Astrocyte of the spinal cord (primary cell): ENCODE data around the gene STUB1.

ENCODE experiments used
- DNase-seq: peaks from one replicate; pipeline ENCODE4 v3.0.0; 2011; ENCODE audit warnings: low read depth, low spot score
- H3K4me3 ChIP-seq: 2 replicates; pipeline ENCODE4 v1.5.1; 2011; ENCODE audit warnings: low read depth, mild to moderate bottlenecking, low read length, moderate library complexity
- in situ Hi-C: cut with HindIII; loops from 2 replicates; pipeline ENCODE4 v1.10.0; 2017; ENCODE audit warnings: low sequenced_read_pairs
- TF ChIP-seq, protein P1 (sequence below): IDR thresholded peaks from 2 replicates; pipeline ENCODE4 v1.5.1; 2012; ENCODE audit warnings: low read depth, mild to moderate bottlenecking, low read length, inconsistent platforms

Gene STUB1

GRCh38 chr16:729768-730665 lies 49.8 kb downstream of the STUB1 start:
- H3K4me3 ChIP-seq = no peak overlapping the region
- TF ChIP-seq, protein P1, sequence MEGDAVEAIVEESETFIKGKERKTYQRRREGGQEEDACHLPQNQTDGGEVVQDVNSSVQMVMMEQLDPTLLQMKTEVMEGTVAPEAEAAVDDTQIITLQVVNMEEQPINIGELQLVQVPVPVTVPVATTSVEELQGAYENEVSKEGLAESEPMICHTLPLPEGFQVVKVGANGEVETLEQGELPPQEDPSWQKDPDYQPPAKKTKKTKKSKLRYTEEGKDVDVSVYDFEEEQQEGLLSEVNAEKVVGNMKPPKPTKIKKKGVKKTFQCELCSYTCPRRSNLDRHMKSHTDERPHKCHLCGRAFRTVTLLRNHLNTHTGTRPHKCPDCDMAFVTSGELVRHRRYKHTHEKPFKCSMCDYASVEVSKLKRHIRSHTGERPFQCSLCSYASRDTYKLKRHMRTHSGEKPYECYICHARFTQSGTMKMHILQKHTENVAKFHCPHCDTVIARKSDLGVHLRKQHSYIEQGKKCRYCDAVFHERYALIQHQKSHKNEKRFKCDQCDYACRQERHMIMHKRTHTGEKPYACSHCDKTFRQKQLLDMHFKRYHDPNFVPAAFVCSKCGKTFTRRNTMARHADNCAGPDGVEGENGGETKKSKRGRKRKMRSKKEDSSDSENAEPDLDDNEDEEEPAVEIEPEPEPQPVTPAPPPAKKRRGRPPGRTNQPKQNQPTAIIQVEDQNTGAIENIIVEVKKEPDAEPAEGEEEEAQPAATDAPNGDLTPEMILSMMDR = no peak
- in situ Hi-C loops = no loop called here
- no peak for DNase-seq

- H3K4me3 ChIP-seq = no peak overlapping the region
- in situ Hi-C loops = no loop called here
- DNase-seq = no peak
- TF ChIP-seq, protein P1 = no peak
These were observed 50.7 kb downstream of the STUB1 start for GRCh38 chr16:730666-731509.

GRCh38 chr16:732332-732731 lies 52.1 kb downstream of the STUB1 start:
- DNase-seq = no peak
- TF ChIP-seq, protein P1 = no peak
- in situ Hi-C loops = no loop called here
- H3K4me3 ChIP-seq = no peak overlapping the region
